ENCODE data around the gene FEN1. TPM values are rescaled to one million over a fixed set of nuclear protein-coding genes. Genes with fewer than 3 reads are reported as not detected.

The FEN1 gene
- polyA plus RNA-seq, 3 donors, result 3.5 to 6.4 (median 4.3) TPM

GRCh38 chr11:61775606-61776554, 16.8 kb upstream of the FEN1 start:
- Histone ChIP-seq H3K9me3 (replicated peaks in 1 of 2; ENCODE audit: control insufficient read depth in 1 of 2, insufficient read depth in 1 of 2, low read length in 2 of 2) (no peaks in the 10 kb centered on the region), H3K79me2 (ENCODE audit: insufficient read depth, low read length) (no peaks in the 10 kb centered on the region), H3K4me3 (replicated peaks in 1 of 3; ENCODE audit: low read depth in 2 of 3, low read length in 3 of 3) (no peak overlapping the region), H4K20me1 (ENCODE audit: insufficient read depth, low read length) (no peaks in the 10 kb centered on the region), H3K36me3 (replicated peaks in 1 of 2; ENCODE audit: control insufficient read depth in 1 of 2, insufficient read depth in 2 of 2, low read length in 2 of 2) (no peaks in the 10 kb centered on the region), H3K27me3 (ENCODE audit: control insufficient read depth in 2 of 2, insufficient read depth in 2 of 2, low read length in 2 of 2) (peaks cover 0 to 8% of the 10 kb centered on the region in 2 donors), H3K4me1 (ENCODE audit: control insufficient read depth in 1 of 2, insufficient read depth in 2 of 2, low read length in 2 of 2) (peaks cover 24 to 30% of the 10 kb centered on the region in 2 donors), H3K4me2 (replicated peaks; ENCODE audit: extremely low read depth, low read length, poor library complexity, severe bottlenecking) (no peak overlapping the region), H3K9ac (ENCODE audit: insufficient read depth, low read length, poor library complexity, severe bottlenecking) (no peak overlapping the region), H2AFZ (ENCODE audit: insufficient read depth, low read depth, low read length, poor library complexity, severe bottlenecking) (no peak overlapping the region), H3K27ac (ENCODE audit: low read depth in 1 of 2, low read length in 2 of 2) (no peak overlapping the region)
- Mint-ChIP-seq H3K4me3 (peak overlapping the region in 1 of 2 donors; percentile 85), H3K9me3 (peaks cover 0 to 3% (median 0%) of the 10 kb centered on the region in 7 donors), H3K27ac (no peak overlapping the region), H3K27me3 (ENCODE audit: low read depth in 3 of 3) (peaks cover 14 to 29% (median 22%) of the 10 kb centered on the region in 3 donors), H3K36me3 (no peaks in the 10 kb centered on the region), H3K4me1 (peaks cover 29% of the 10 kb centered on the region)
- TF ChIP-seq, protein P1, sequence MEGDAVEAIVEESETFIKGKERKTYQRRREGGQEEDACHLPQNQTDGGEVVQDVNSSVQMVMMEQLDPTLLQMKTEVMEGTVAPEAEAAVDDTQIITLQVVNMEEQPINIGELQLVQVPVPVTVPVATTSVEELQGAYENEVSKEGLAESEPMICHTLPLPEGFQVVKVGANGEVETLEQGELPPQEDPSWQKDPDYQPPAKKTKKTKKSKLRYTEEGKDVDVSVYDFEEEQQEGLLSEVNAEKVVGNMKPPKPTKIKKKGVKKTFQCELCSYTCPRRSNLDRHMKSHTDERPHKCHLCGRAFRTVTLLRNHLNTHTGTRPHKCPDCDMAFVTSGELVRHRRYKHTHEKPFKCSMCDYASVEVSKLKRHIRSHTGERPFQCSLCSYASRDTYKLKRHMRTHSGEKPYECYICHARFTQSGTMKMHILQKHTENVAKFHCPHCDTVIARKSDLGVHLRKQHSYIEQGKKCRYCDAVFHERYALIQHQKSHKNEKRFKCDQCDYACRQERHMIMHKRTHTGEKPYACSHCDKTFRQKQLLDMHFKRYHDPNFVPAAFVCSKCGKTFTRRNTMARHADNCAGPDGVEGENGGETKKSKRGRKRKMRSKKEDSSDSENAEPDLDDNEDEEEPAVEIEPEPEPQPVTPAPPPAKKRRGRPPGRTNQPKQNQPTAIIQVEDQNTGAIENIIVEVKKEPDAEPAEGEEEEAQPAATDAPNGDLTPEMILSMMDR (IDR thresholded peaks at IDR 0.05), result no peak
- no peak for DNase-seq
- 90% methylated on average over 17 of the region's 20 CpGs for WGBS (ENCODE audit: insufficient coverage)
- intact Hi-C loops (cut with micrococcal nuclease), result no loop called here

DNA sequence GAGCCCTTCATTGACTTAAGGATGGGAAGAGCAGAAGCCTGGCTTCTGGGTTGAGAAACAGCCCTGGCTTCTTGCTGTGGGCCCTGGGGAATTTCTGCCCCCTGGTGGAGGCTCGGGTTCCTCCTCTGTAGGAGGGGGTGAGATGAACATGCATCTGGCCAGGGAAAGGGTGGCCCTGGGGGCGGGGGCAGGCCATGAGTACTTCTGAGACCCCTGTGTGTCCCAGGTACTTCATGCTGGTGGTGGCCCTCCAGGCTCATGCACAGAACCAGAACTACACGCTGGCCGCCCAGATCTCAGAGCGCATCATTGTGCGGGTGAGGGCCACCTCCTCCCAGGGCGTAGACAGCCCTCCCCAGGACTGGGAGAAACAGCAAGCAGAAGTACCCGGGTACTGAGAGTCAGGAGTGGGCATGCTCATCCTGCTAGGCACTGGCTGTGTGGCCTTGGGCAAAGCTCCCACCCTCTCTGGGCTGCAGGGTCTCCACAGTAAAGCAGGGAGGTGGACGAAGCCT, 16.1 kb upstream of the FEN1 start:
- Histone ChIP-seq H3K36me3 (replicated peaks in 1 of 2; ENCODE audit: control insufficient read depth in 1 of 2, insufficient read depth in 2 of 2, low read length in 2 of 2) (no peaks in the 10 kb centered on the region), H4K20me1 (ENCODE audit: insufficient read depth, low read length) (no peaks in the 10 kb centered on the region), H3K9me3 (replicated peaks in 1 of 2; ENCODE audit: control insufficient read depth in 1 of 2, insufficient read depth in 1 of 2, low read length in 2 of 2) (no peaks in the 10 kb centered on the region), H3K9ac (ENCODE audit: insufficient read depth, low read length, poor library complexity, severe bottlenecking) (peak overlapping the region; percentile 10), H3K27ac (ENCODE audit: low read depth in 1 of 2, low read length in 2 of 2) (no peak overlapping the region), H3K4me1 (ENCODE audit: control insufficient read depth in 1 of 2, insufficient read depth in 2 of 2, low read length in 2 of 2) (peaks cover 18 to 30% of the 10 kb centered on the region in 2 donors), H3K4me2 (replicated peaks; ENCODE audit: extremely low read depth, low read length, poor library complexity, severe bottlenecking) (peak overlapping the region; percentile 75), H3K79me2 (ENCODE audit: insufficient read depth, low read length) (no peaks in the 10 kb centered on the region), H3K27me3 (ENCODE audit: control insufficient read depth in 2 of 2, insufficient read depth in 2 of 2, low read length in 2 of 2) (peaks cover 0 to 8% of the 10 kb centered on the region in 2 donors), H2AFZ (ENCODE audit: insufficient read depth, low read depth, low read length, poor library complexity, severe bottlenecking) (peak overlapping the region; percentile 69), H3K4me3 (replicated peaks in 1 of 3; ENCODE audit: low read depth in 2 of 3, low read length in 3 of 3) (peak overlapping the region in 1 of 3 experiments; percentile 67)
- intact Hi-C loops (cut with micrococcal nuclease), result no loop called here
- Mint-ChIP-seq H3K4me1 (peaks cover 22% of the 10 kb centered on the region), H3K36me3 (no peaks in the 10 kb centered on the region), H3K4me3 (peak overlapping the region; percentile 20 to 85), H3K27ac (no peak overlapping the region), H3K9me3 (peaks cover 0 to 3% (median 0%) of the 10 kb centered on the region in 7 donors), H3K27me3 (ENCODE audit: low read depth in 3 of 3) (peaks cover 14 to 29% (median 22%) of the 10 kb centered on the region in 3 donors)
- DNase-seq, result peak; percentile 41 to 56 (median 43)
- TF ChIP-seq, protein P1 (IDR thresholded peaks at IDR 0.05), result peak; percentile 90
- WGBS (ENCODE audit: insufficient coverage), result 64% methylated on average over 7 of the region's 9 CpGs

Measured in CD14-positive monocyte (primary cell).